OCI-LY3 (cell line): ENCODE data around the gene PTPN12.

ENCODE experiments used
- H2AFZ ChIP-seq: fragments of 200-600, 300-600 bp; shearing (Covaris generic); 2 replicates; pipeline ENCODE4 v1.6.0; 2014; ENCODE audit warnings: antibody characterized with exemption, low read depth, low read length
- H3K27ac ChIP-seq: fragments of 200-600, 300-600 bp; sonication (generic); 2 replicates; pipeline ENCODE4 v1.5.1; 2014; ENCODE audit warnings: mild to moderate bottlenecking, low read length, moderate library complexity, mixed read lengths
- H3K27me3 ChIP-seq: fragments of 200-600, 300-600 bp; sonication (generic); 2 replicates; pipeline ENCODE4 v1.6.1; 2014; ENCODE audit warnings: low read depth, low read length, mixed read lengths
- H3K36me3 ChIP-seq: fragments of 200-600, 300-600 bp; sonication (generic); replicated peaks from 2 replicates; pipeline ENCODE3; 2014; ENCODE audit warnings: low read depth, low read length, mixed read lengths
- H3K4me1 ChIP-seq: fragments of 300-600, 200-600 bp; sonication (generic); 2 replicates; pipeline ENCODE4 v1.6.1; 2014; ENCODE audit warnings: low read length, mixed read lengths
- H3K4me2 ChIP-seq: fragments of 200-600, 300-600 bp; sonication (generic); 2 replicates; pipeline ENCODE4 v1.6.1; 2014; ENCODE audit warnings: low read length, mixed read lengths
- H3K4me3 ChIP-seq: fragments of 300-600, 200-600 bp; sonication (generic); 2 replicates; pipeline ENCODE4 v1.5.1; 2014; ENCODE audit warnings: antibody characterized with exemption, mild to moderate bottlenecking, low read length, moderate library complexity
- H3K79me2 ChIP-seq: fragments of 300-600, 200-600 bp; shearing (Covaris generic); 2 replicates; pipeline ENCODE4 v1.6.1; 2014; ENCODE audit warnings: mild to moderate bottlenecking, low read length, mixed read lengths
- H3K9ac ChIP-seq: fragments of 300-600, 200-600 bp; shearing (Covaris generic); 2 replicates; pipeline ENCODE4 v1.6.0; 2014; ENCODE audit warnings: mild to moderate bottlenecking, low read length, moderate library complexity
- H3K9me3 ChIP-seq: fragments of 200-600, 300-600 bp; shearing (Covaris generic); 2 replicates; pipeline ENCODE4 v1.6.1; 2014; ENCODE audit warnings: low read length, mixed read lengths; ENCODE audit not compliant: insufficient read depth
- H4K20me1 ChIP-seq: fragments of 200-600, 300-600 bp; sonication (generic); 2 replicates; pipeline ENCODE4 v1.6.1; 2016; ENCODE audit warnings: low read length, mixed read lengths; ENCODE audit not compliant: insufficient read depth
- EZH2phosphoT487 ChIP-seq: fragments of 200-600 bp; shearing (Covaris generic); IDR thresholded peaks from 2 replicates; pipeline ENCODE4 v1.6.1; 2018; ENCODE audit warnings: antibody characterized with exemption, mixed run types, low read depth
- TF ChIP-seq, protein P1 (sequence below): fragments of 200-600, 300-600 bp; sonication (generic); IDR thresholded peaks from 2 replicates; pipeline ENCODE4 v1.5.1; 2014; ENCODE audit warnings: antibody characterized with exemption, low read length, low read depth

PTPN12 gene

DNA sequence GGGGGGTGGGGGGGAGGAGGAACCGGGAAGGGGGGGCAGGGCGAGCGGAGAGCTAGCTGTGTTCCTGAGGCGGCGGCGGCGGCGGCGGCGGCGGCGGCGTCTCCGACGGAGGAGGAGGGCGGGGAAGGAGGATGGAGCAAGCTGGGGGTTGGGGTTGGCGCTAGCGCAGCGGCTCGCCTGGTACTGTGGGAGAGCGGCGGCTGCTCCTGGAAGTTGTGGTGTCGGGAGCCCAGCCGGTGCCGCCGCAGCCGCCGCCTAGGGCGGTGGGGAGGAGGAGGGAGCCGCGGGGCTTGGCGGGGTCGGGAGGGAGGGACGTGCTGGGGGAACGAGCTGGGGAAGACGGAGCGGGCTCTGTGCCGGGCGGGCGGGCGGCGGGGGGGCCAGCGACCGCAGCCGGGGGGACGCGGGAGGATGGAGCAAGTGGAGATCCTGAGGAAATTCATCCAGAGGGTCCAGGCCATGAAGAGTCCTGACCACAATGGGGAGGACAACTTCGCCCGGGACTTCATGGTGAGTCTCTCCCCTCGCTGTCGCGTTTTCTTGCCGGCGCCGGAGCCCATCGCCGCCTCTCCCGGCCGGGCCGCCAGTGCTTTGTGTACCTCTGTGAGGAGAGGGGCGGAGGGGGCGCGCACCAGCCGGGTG is at the start of gene PTPN12:
Gene PTPN12 (plus strand): TSS at position 160 of the 642 bp plus-strand sequence. CDS start 252 bp downstream, at position 412.
- TF ChIP-seq, protein P1, sequence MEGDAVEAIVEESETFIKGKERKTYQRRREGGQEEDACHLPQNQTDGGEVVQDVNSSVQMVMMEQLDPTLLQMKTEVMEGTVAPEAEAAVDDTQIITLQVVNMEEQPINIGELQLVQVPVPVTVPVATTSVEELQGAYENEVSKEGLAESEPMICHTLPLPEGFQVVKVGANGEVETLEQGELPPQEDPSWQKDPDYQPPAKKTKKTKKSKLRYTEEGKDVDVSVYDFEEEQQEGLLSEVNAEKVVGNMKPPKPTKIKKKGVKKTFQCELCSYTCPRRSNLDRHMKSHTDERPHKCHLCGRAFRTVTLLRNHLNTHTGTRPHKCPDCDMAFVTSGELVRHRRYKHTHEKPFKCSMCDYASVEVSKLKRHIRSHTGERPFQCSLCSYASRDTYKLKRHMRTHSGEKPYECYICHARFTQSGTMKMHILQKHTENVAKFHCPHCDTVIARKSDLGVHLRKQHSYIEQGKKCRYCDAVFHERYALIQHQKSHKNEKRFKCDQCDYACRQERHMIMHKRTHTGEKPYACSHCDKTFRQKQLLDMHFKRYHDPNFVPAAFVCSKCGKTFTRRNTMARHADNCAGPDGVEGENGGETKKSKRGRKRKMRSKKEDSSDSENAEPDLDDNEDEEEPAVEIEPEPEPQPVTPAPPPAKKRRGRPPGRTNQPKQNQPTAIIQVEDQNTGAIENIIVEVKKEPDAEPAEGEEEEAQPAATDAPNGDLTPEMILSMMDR: no peak
- TF ChIP-seq EZH2phosphoT487: no peak
- no peaks in the 10 kb centered on the region for H3K9me3 ChIP-seq
- H3K27ac ChIP-seq: peak within 1 kb of the TSS; percentile 60

DNA sequence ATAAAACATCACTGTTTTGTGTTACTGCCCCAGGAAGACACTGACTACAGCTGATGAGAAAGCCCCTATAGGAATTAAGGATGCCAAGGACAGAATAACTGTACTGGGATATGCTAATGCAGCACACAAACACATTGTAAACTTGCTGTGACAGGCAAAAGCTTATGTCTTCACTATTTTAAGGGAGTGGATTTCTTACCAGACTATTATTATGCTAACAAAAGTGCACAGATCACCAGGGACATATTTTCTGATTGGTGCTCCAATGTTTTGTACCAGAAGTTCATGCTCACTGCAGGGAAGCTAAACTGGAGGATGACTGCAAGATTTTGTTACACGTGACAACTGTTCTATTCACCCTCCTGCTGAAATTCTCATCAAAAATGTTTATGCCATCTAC is 48.1 kb upstream of the PTPN12 start:
- no peak overlapping the region for H3K9ac ChIP-seq
- no peaks in the 10 kb centered on the region for H3K4me1 ChIP-seq
- H3K9me3 ChIP-seq: no peaks in the 10 kb centered on the region
- no peak overlapping the region for H3K4me2 ChIP-seq
- H4K20me1 ChIP-seq: no peaks in the 10 kb centered on the region
- H3K4me3 ChIP-seq: no peak overlapping the region
- no peaks in the 10 kb centered on the region for H3K79me2 ChIP-seq
- TF ChIP-seq EZH2phosphoT487: no peak
- TF ChIP-seq, protein P1: no peak
- no peaks in the 10 kb centered on the region for H3K36me3 ChIP-seq
- H3K27me3 ChIP-seq: peaks cover 6% of the 10 kb centered on the region
- H2AFZ ChIP-seq: no peak overlapping the region
- H3K27ac ChIP-seq: no peak overlapping the region

More for the DNA sequence above, at the start of gene PTPN12:
- Histone ChIP-seq H3K4me2 (peak within 1 kb of the TSS; percentile 89), H3K4me1 (peaks cover 4% of the 10 kb centered on the region; the same call in 1 of the 2 replicates), H3K79me2 (peaks cover 23% of the 10 kb centered on the region), H3K27me3 (no peaks in the 10 kb centered on the region), H3K4me3 (peak within 1 kb of the TSS; percentile 94), H4K20me1 (peaks cover 6% of the 10 kb centered on the region; the same call in 1 of the 2 replicates), H2AFZ (peak within 1 kb of the TSS; percentile 81), H3K36me3 (no peaks in the 10 kb centered on the region), H3K9ac (peak within 1 kb of the TSS; percentile 80)

DNA sequence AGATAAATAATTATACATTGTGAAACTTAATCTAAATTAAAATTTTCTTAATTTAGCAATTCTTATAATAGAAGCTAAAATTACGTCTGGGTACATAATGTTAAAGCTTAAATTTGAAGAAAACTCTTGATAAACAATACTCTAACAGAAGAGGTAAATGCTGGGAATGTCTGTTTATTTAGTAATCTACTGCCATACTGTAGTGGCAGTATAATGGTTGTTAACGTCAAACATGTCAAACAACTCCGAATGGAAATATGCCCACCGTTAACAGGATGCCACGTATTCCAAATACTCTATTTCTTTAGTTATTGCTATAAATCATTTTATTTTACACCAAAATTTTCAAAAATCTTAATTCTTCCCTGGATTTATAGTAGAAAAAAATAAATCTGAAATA is 40.0 kb upstream of the PTPN12 start:
- no peaks in the 10 kb centered on the region for H3K4me1 ChIP-seq
- TF ChIP-seq, protein P1: no peak
- no peak for TF ChIP-seq EZH2phosphoT487
- H3K9ac ChIP-seq: no peak overlapping the region
- no peak overlapping the region for H2AFZ ChIP-seq
- no peaks in the 10 kb centered on the region for H3K9me3 ChIP-seq
- no peaks in the 10 kb centered on the region for H3K36me3 ChIP-seq
- H3K79me2 ChIP-seq: no peaks in the 10 kb centered on the region
- H3K4me2 ChIP-seq: no peak overlapping the region
- H4K20me1 ChIP-seq: no peaks in the 10 kb centered on the region
- H3K4me3 ChIP-seq: no peak overlapping the region
- H3K27ac ChIP-seq: no peak overlapping the region
- H3K27me3 ChIP-seq: no peaks in the 10 kb centered on the region

DNA sequence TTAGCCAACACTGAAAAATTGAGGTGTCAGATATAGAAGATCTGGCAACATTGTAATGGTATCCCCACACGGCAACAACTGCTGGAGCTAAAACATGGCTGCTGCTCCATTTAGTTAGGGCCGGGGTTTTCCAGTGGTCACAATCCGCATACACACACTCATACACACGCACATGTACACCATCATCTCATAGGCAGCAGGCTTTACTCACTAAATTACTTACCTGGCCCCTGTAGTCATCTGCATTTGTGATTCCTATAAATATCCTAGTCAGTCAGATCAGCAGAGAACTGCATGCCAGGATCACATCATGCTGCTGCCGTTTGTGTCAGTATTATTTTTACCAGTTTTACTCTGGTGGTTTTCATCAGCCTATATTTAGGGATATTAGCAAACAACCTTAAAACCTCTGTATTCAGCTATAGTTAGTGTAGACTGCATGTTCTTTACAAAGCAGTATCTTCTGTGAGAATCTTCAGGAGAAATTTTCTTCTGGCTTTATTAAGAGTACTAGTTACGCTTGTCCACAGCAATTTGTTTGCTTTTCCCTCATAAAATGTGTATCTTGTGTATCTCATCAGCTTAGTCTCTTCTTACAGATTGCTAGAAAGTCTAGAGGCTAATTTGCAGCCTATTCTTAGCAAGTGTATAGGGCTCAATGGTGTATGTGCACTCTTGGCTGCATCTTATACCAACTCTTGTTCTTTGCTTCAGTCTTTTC is 38.3 kb upstream of the PTPN12 start:
- no peaks in the 10 kb centered on the region for H4K20me1 ChIP-seq
- H3K9me3 ChIP-seq: no peaks in the 10 kb centered on the region
- H3K4me1 ChIP-seq: no peaks in the 10 kb centered on the region
- no peaks in the 10 kb centered on the region for H3K79me2 ChIP-seq
- H2AFZ ChIP-seq: no peak overlapping the region
- H3K27ac ChIP-seq: no peak overlapping the region
- H3K4me2 ChIP-seq: no peak overlapping the region
- no peak overlapping the region for H3K4me3 ChIP-seq
- TF ChIP-seq, protein P1: no peak
- no peak for TF ChIP-seq EZH2phosphoT487
- H3K9ac ChIP-seq: no peak overlapping the region
- no peaks in the 10 kb centered on the region for H3K36me3 ChIP-seq
- no peaks in the 10 kb centered on the region for H3K27me3 ChIP-seq
